GM21526 (cell line): Measurements from ENCODE around the gene BCAR3.

Experiments
- ATAC-seq: cut with Tn5 transposase; IDR thresholded peaks from one replicate; pipeline ENCODE4 v1.9.1; 2021; ENCODE audit warnings: moderate library complexity; ENCODE audit not compliant: unreplicated experiment, low FRiP score

BCAR3 gene

GRCh38 chr1:93619507-93620171, 62.0 kb downstream of the BCAR3 start:
- ATAC-seq = no peak

GRCh38 chr1:93617670-93618499, 63.8 kb downstream of the BCAR3 start:
- ATAC-seq = no peak

- ATAC-seq = no peak
Observed at GRCh38 chr1:93616996-93617669, 64.5 kb downstream of the BCAR3 start.

- ATAC-seq = no peak
Observed at GRCh38 chr1:93616221-93616995, 65.2 kb downstream of the BCAR3 start.

- ATAC-seq = peak; percentile 68
Observed at GRCh38 chr1:93615582-93616150, 66.0 kb downstream of the BCAR3 start.

- peak; percentile 47 for ATAC-seq
Observed at GRCh38 chr1:93614986-93615581, 66.6 kb downstream of the BCAR3 start.

- no peak for ATAC-seq
Observed at GRCh38 chr1:93614541-93614940, 67.1 kb downstream of the BCAR3 start.

- ATAC-seq = no peak
Observed at GRCh38 chr1:93613898-93614297, 67.7 kb downstream of the BCAR3 start.

GRCh38 chr1:93612510-93612909, 69.1 kb downstream of the BCAR3 start:
- no peak for ATAC-seq

- ATAC-seq = no peak
Observed at GRCh38 chr1:93611668-93612067, 70.0 kb downstream of the BCAR3 start.

GRCh38 chr1:93609536-93609935, 72.1 kb downstream of the BCAR3 start:
- no peak for ATAC-seq

GRCh38 chr1:93608187-93609109, 73.2 kb downstream of the BCAR3 start:
- ATAC-seq = peak; percentile 5

GRCh38 chr1:93607814-93608186, 73.8 kb downstream of the BCAR3 start:
- peak; percentile 94 for ATAC-seq

GRCh38 chr1:93605812-93606512, 75.7 kb downstream of the BCAR3 start:
- no peak for ATAC-seq

GRCh38 chr1:93605026-93605568, 76.5 kb downstream of the BCAR3 start:
- ATAC-seq = no peak

- ATAC-seq = no peak
Observed at GRCh38 chr1:93604411-93604810, 77.2 kb downstream of the BCAR3 start.

GRCh38 chr1:93603601-93604000, 78.0 kb downstream of the BCAR3 start:
- no peak for ATAC-seq

GRCh38 chr1:93603106-93603505, 78.5 kb downstream of the BCAR3 start:
- no peak for ATAC-seq
